Gastroesophageal sphincter (tissue), 4 donors: Measurements from ENCODE around the gene NUDT10. TPM values are rescaled to one million over a fixed set of nuclear protein-coding genes. Genes with fewer than 3 reads are reported as not detected.
A peak's percentile ranks its signal among the peaks of the same experiment; 100 is the strongest.

Source experiments
- ATAC-seq: fragments of 150-250 bp; one replicate; pipeline ENCODE4 v1.9.1; 2016; ENCODE audit warnings: mild to moderate bottlenecking, moderate library complexity
- H3K27ac ChIP-seq, 4 donors: fragments of 200-600 bp; sonication (generic) in 3 of 4; 1 replicate in 3 of 4; 2 replicates in 1 of 4; pipeline ENCODE4 v1.5.1; 2016 to 2019
- H3K27me3 ChIP-seq: fragments of 200-600 bp; sonication (generic); one replicate; pipeline ENCODE4 v1.5.1; 2019
- H3K36me3 ChIP-seq, 2 donors: fragments of 200-600 bp; sonication (generic); one replicate each; pipeline ENCODE4 v1.5.1; 2019; ENCODE audit warnings: control low read depth in 1 of 2
- H3K4me1 ChIP-seq, 3 donors: fragments of 200-600 bp; sonication (generic); 1 replicate in 2 of 3; 2 replicates in 1 of 3; pipeline ENCODE4 v1.5.1; 2016 to 2019; ENCODE audit warnings: control low read depth in 2 of 3
- H3K4me3 ChIP-seq, 2 donors: fragments of 200-600 bp; sonication (generic); one replicate each; pipeline ENCODE4 v1.5.1; 2019; ENCODE audit warnings: mild to moderate bottlenecking in 1 of 2, moderate library complexity in 1 of 2
- H3K9me3 ChIP-seq, 3 donors: fragments of 200-600 bp; sonication (generic); one replicate each; pipeline ENCODE4 v1.5.1; 2017 to 2019; ENCODE audit warnings: control low read depth in 2 of 3
- CTCF ChIP-seq, 4 experiments: fragments of 200-600 bp in 2 of 4; fragments of 450-650 bp in 2 of 4; sonication (generic) in 1 of 4; IDR thresholded peaks; one replicate each; pipeline ENCODE4 v1.5.1; 2017 to 2019; ENCODE audit warnings: antibody characterized with exemption in 4 of 4, mild to moderate bottlenecking in 2 of 4, moderate library complexity in 2 of 4
- EP300 ChIP-seq: sonication (generic); formaldehyde crosslinking; IDR thresholded peaks from one replicate; pipeline ENCODE4 v1.6.1; 2017; ENCODE audit warnings: antibody characterized with exemption, mild to moderate bottlenecking
- POLR2A ChIP-seq, 2 donors: fragments of 450-650 bp; IDR thresholded peaks; one replicate each; pipeline ENCODE4 v1.6.1; 2017; ENCODE audit warnings: antibody characterized with exemption in 2 of 2, mild to moderate bottlenecking in 2 of 2, moderate library complexity in 1 of 2
- POLR2AphosphoS5 ChIP-seq: sonication (generic); formaldehyde crosslinking; IDR thresholded peaks from one replicate; pipeline ENCODE4 v1.6.1; 2017; ENCODE audit warnings: antibody characterized with exemption
- WGBS, 2 donors: methylation state at CpG; one replicate each; pipeline ENCODE4 v1.1.5; 2018; ENCODE audit warnings: low coverage in 1 of 2; 5-methylcytosine and 5-hydroxymethylcytosine counted together
- total RNA-seq, 4 donors: library from RNA; depleted of rRNA; stranded (reverse); fragments of >200 nt; gene quantifications; one replicate each; pipeline ENCODE4 v1.1.0, GENCODE V29; 2016

Gene NUDT10
- total RNA-seq, 4 donors from 2014 or later = 0.78 to 5.9 (median 3.5) TPM

DNA sequence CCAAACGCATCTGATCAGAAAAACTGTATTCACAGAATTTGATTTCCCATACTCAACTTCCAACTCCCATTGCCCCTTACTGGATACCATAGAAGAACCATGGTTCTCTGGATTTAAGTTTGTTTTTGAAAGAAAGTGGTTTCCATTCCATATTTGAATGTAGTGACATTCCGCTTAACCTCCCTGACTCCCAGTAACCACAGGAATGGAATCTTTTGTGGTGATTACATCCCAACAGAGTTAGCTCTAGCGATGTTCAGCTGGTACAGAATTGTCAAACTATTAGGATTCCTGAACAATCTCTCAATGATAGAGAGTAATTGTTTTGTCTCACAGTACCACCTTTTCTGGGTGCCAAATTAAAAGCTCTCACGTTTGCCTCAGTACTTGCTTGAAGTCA, 1.7 kb downstream of the NUDT10 start:
- Histone ChIP-seq H3K4me3 (no peak overlapping the region), H3K4me1 (no peaks in the 10 kb centered on the region), H3K36me3 (no peaks in the 10 kb centered on the region), H3K9me3 (no peaks in the 10 kb centered on the region), H3K27ac (no peak overlapping the region), H3K27me3 (no peaks in the 10 kb centered on the region)
- ATAC-seq = no peak
- TF ChIP-seq CTCF (IDR thresholded peaks at IDR 0.05) (no peak), POLR2AphosphoS5 (no peak)
- 69 to 83% methylated on average over 3 to 4 of the region's 4 CpGs for WGBS, 2 donors

- peak; percentile 34 for ATAC-seq
- Histone ChIP-seq H3K4me3 (no peak overlapping the region), H3K9me3 (no peaks in the 10 kb centered on the region), H3K27me3 (no peaks in the 10 kb centered on the region), H3K4me1 (no peaks in the 10 kb centered on the region), H3K27ac (no peak overlapping the region), H3K36me3 (no peaks in the 10 kb centered on the region)
- WGBS, 2 donors = 5 to 38% methylated on average over 1 to 3 of the region's 3 CpGs
- TF ChIP-seq CTCF (IDR thresholded peaks at IDR 0.05) (peak; percentile 7 to 66 (median 36)), EP300 (no peak)
Measured at GRCh38 chrX:51336584-51336983, 4.0 kb downstream of the NUDT10 start.

- H3K4me1 ChIP-seq = no peaks in the 10 kb centered on the region
- ATAC-seq = no peak
- WGBS, 2 donors = no CpG with 5 or more reads among the region's 7 CpGs
- no peak for TF ChIP-seq EP300
- no peak for TF ChIP-seq CTCF (IDR thresholded peaks at IDR 0.05)
- TF ChIP-seq POLR2A (IDR thresholded peaks at IDR 0.05) = no peak
- no peak for TF ChIP-seq POLR2AphosphoS5
- H3K4me3 ChIP-seq = no peak overlapping the region
- H3K9me3 ChIP-seq = no peaks in the 10 kb centered on the region
- H3K36me3 ChIP-seq = no peaks in the 10 kb centered on the region
- H3K27ac ChIP-seq = no peak overlapping the region
- no peaks in the 10 kb centered on the region for H3K27me3 ChIP-seq
Measured at GRCh38 chrX:51361251-51361650, 28.6 kb downstream of the NUDT10 start.

DNA sequence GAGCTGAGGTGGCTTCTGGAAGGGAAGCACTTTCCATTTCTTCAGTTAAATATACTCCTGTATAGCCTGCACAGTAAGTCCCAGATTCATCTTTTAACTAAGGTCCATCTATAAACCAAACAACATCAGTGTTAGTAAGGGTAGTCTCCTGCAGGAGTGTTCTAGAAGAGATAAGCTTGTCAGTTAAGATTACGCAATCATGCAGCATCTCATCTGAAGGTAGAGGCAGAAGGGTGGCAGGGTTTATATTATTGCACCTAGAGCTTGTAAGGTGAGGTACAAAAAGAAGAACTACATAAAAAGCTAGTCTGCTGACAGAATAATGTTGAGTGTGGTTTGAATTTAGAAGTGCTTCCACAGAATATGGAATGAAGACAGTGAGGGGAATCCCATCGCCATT, 44.0 kb downstream of the NUDT10 start:
- no peak for ATAC-seq
- H3K36me3 ChIP-seq = no peaks in the 10 kb centered on the region
- H3K9me3 ChIP-seq = no peaks in the 10 kb centered on the region
- no peaks in the 10 kb centered on the region for H3K27me3 ChIP-seq
- no peak overlapping the region for H3K4me3 ChIP-seq
- no peak overlapping the region for H3K27ac ChIP-seq
- whole genome bisulfite sequencing, 2 donors = 79 to 81% methylated on average over 2 of the region's 2 CpGs
- no peak for TF ChIP-seq EP300
- TF ChIP-seq POLR2AphosphoS5 = no peak
- no peak for TF ChIP-seq CTCF (IDR thresholded peaks at IDR 0.05)
- no peak for TF ChIP-seq POLR2A (IDR thresholded peaks at IDR 0.05)
- no peaks in the 10 kb centered on the region for H3K4me1 ChIP-seq

Other genes with a start within 250 kb of the NUDT10 start
- 1 to 10 TPM; 2.4 to 5.1 (median 3.8) TPM for gene NUDT11, start 163.8 kb downstream of the NUDT10 start, total RNA-seq